SK-N-SH (cell line): Measurements from ENCODE around the gene CDH24.

Experiments used
- CTCF ChIP-seq: fragments of 200-600 bp; sonication (generic); IDR thresholded peaks from 2 replicates; pipeline ENCODE4 v1.6.1; 2017; ENCODE audit warnings: antibody characterized with exemption, mild to moderate bottlenecking, moderate library complexity
- FOXJ3 ChIP-seq: sonication (generic); formaldehyde crosslinking; IDR thresholded peaks from 2 replicates; pipeline ENCODE4 v1.5.1; 2020; ENCODE audit warnings: mild to moderate bottlenecking, missing genetic modification reagents
- FOXM1 ChIP-seq: IDR thresholded peaks from 2 replicates; pipeline ENCODE4 v1.4.0; 2012; ENCODE audit warnings: low read depth, mild to moderate bottlenecking
- MAX ChIP-seq: IDR thresholded peaks from 2 replicates; pipeline ENCODE4 v1.4.0; 2012; ENCODE audit warnings: low read depth
- NFIC ChIP-seq: IDR thresholded peaks from 2 replicates; pipeline ENCODE4 v1.4.0; 2012; ENCODE audit warnings: borderline replicate concordance
- POLR2AphosphoS5 ChIP-seq: IDR thresholded peaks from 2 replicates; pipeline ENCODE4 v1.6.1; 2012; ENCODE audit warnings: low read depth, low read length
- RAD21 ChIP-seq: IDR thresholded peaks from 2 replicates; pipeline ENCODE4 v1.6.1; 2012; ENCODE audit warnings: mild to moderate bottlenecking, low read length
- REST ChIP-seq: IDR thresholded peaks from 2 replicates; pipeline ENCODE4 v1.6.1; 2012; ENCODE audit warnings: mild to moderate bottlenecking, low read depth, low read length, moderate library complexity
- SMC3 ChIP-seq: IDR thresholded peaks from 2 replicates; pipeline ENCODE4 v1.6.1; 2012; ENCODE audit warnings: low read depth, low read length, improper control_type of control experiment
- TEAD4 ChIP-seq: IDR thresholded peaks from 2 replicates; pipeline ENCODE4 v1.4.0; 2012; ENCODE audit warnings: mild to moderate bottlenecking, borderline replicate concordance; ENCODE audit not compliant: insufficient read depth
- USF2 ChIP-seq: fragments of 150-350 bp; IDR thresholded peaks from 2 replicates; pipeline ENCODE4 v1.6.1; 2017; ENCODE audit warnings: antibody characterized with exemption, low read length, low read depth, borderline replicate concordance

GRCh38 chr14:23074906-23075305, 17.6 kb upstream of the CDH24 start:
- TF ChIP-seq RAD21 = no peak
- TF ChIP-seq REST = no peak
- TF ChIP-seq TEAD4 = no peak
- no peak for TF ChIP-seq CTCF
- no peak for TF ChIP-seq POLR2AphosphoS5
- TF ChIP-seq MAX = no peak
- no peak for TF ChIP-seq USF2
- no peak for TF ChIP-seq SMC3
- TF ChIP-seq FOXM1 = no peak
- TF ChIP-seq FOXJ3 (CRISPR knock-in tag) = no peak
- no peak for TF ChIP-seq NFIC
